ENCODE data around the gene ADORA1.

The ADORA1 gene

GRCh38 chr1:203162403-203162802, 34.9 kb downstream of the ADORA1 start:
- DNase-seq (ENCODE audit: low read depth in 1 of 2, low spot score in 1 of 2): no peak
- no peak for TF ChIP-seq SPI1 (IDR thresholded peaks at IDR 0.05; ENCODE audit: borderline replicate concordance, low read depth)
- TF ChIP-seq CTCF (IDR thresholded peaks at IDR 0.05; ENCODE audit: insufficient read depth, low read length): no peak
- no peak for TF ChIP-seq POLR2AphosphoS5 (IDR thresholded peaks at IDR 0.05; ENCODE audit: low read depth)
- TF ChIP-seq, protein P1, sequence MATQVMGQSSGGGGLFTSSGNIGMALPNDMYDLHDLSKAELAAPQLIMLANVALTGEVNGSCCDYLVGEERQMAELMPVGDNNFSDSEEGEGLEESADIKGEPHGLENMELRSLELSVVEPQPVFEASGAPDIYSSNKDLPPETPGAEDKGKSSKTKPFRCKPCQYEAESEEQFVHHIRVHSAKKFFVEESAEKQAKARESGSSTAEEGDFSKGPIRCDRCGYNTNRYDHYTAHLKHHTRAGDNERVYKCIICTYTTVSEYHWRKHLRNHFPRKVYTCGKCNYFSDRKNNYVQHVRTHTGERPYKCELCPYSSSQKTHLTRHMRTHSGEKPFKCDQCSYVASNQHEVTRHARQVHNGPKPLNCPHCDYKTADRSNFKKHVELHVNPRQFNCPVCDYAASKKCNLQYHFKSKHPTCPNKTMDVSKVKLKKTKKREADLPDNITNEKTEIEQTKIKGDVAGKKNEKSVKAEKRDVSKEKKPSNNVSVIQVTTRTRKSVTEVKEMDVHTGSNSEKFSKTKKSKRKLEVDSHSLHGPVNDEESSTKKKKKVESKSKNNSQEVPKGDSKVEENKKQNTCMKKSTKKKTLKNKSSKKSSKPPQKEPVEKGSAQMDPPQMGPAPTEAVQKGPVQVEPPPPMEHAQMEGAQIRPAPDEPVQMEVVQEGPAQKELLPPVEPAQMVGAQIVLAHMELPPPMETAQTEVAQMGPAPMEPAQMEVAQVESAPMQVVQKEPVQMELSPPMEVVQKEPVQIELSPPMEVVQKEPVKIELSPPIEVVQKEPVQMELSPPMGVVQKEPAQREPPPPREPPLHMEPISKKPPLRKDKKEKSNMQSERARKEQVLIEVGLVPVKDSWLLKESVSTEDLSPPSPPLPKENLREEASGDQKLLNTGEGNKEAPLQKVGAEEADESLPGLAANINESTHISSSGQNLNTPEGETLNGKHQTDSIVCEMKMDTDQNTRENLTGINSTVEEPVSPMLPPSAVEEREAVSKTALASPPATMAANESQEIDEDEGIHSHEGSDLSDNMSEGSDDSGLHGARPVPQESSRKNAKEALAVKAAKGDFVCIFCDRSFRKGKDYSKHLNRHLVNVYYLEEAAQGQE (IDR thresholded peaks at IDR 0.05; ENCODE audit: insufficient replicate concordance, low read depth): no peak
- no peak for TF ChIP-seq GABPA (IDR thresholded peaks at IDR 0.05; ENCODE audit: low read depth)
- Histone ChIP-seq H3K27me3 (ENCODE audit: insufficient read depth, poor library complexity, severe bottlenecking) (no peaks in the 10 kb centered on the region), H3K4me3 (replicated peaks; ENCODE audit: insufficient read depth, low read length) (no peak overlapping the region), H3K27ac (replicated peaks) (no peak overlapping the region)

DNA sequence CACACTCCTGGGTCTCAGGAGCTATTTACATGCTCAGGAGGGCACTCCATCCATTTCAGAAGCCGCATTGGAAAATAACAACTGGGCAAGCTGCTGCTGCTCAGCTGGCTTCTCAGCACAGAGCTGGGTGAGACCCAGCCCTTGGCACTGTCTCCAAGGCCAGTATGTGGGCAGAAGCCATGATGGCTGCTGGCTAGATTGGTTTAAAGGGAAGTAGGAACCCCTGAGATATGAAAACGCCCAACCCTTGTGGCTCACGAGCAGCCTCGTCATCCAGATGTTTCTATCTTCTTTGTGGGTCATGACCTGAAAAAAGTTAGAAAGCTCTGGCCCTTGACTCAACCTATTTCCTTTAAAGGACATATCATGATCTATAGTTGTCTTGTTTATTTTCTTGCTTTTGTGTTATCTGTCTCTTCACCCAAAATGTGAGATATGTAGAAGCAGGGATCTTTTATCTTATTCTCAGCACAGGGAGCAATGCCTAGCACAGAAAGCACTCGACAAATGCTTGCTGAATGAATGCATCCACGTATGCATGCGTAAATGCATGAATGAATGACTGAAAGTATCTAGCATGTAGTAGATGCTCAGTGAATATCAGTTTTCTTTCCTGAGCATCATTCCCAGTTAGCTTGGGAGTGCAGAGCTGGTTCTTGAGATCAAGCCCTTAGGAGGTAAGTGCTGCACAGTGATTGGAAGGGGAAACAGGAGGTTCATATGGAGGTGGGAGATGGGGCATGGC, 36.5 kb downstream of the ADORA1 start:
- Histone ChIP-seq H3K27ac (replicated peaks) (no peak overlapping the region), H3K27me3 (ENCODE audit: insufficient read depth, poor library complexity, severe bottlenecking) (no peaks in the 10 kb centered on the region), H3K4me3 (replicated peaks; ENCODE audit: insufficient read depth, low read length) (no peak overlapping the region)
- TF ChIP-seq SPI1 (IDR thresholded peaks at IDR 0.05; ENCODE audit: borderline replicate concordance, low read depth): no peak
- TF ChIP-seq POLR2AphosphoS5 (IDR thresholded peaks at IDR 0.05; ENCODE audit: low read depth): no peak
- TF ChIP-seq GABPA (IDR thresholded peaks at IDR 0.05; ENCODE audit: low read depth): no peak
- TF ChIP-seq, protein P1 (IDR thresholded peaks at IDR 0.05; ENCODE audit: insufficient replicate concordance, low read depth): no peak
- no peak for TF ChIP-seq CTCF (IDR thresholded peaks at IDR 0.05; ENCODE audit: insufficient read depth, low read length)
- DNase-seq (ENCODE audit: low read depth in 1 of 2, low spot score in 1 of 2): no peak

GRCh38 chr1:203165101-203165799, 37.7 kb downstream of the ADORA1 start:
- Histone ChIP-seq H3K4me3 (replicated peaks; ENCODE audit: insufficient read depth, low read length) (no peak overlapping the region), H3K27ac (replicated peaks) (no peak overlapping the region), H3K27me3 (ENCODE audit: insufficient read depth, poor library complexity, severe bottlenecking) (no peaks in the 10 kb centered on the region)
- TF ChIP-seq POLR2AphosphoS5 (IDR thresholded peaks at IDR 0.05; ENCODE audit: low read depth) (no peak), SPI1 (IDR thresholded peaks at IDR 0.05; ENCODE audit: borderline replicate concordance, low read depth) (no peak), CTCF (IDR thresholded peaks at IDR 0.05; ENCODE audit: insufficient read depth, low read length) (no peak), GABPA (IDR thresholded peaks at IDR 0.05; ENCODE audit: low read depth) (no peak)
- TF ChIP-seq, protein P1 (IDR thresholded peaks at IDR 0.05; ENCODE audit: insufficient replicate concordance, low read depth): no peak
- DNase-seq (ENCODE audit: low read depth in 1 of 2, low spot score in 1 of 2): no peak
